Calu3 (cell line): Measurements from ENCODE around the gene CCDC150. TPM values are rescaled to one million over a fixed set of nuclear protein-coding genes. Genes with fewer than 3 reads are reported as not detected.

Source experiments
- BruUV-seq: library from RNA; stranded (reverse); fragments of 400-500 nt; replicated peaks from 2 replicates; lab custom pipeline; 2021; lab: Mats Ljungman, UMichigan
- CTCF ChIA-PET: fragments of 300-600 bp; sonication (Branson Sonifier 250); formaldehyde crosslinking; loops from one replicate; lab custom pipeline; 2022; ENCODE audit warnings: antibody characterized with exemption; lab: Charles Lee
- DNase-seq: peaks from one replicate; pipeline ENCODE4 v3.0.0; 2022
- H3K27ac Mint-ChIP-seq: one replicate; pipeline ENCODE4 v1.8.0; 2022; ENCODE audit warnings: mixed read lengths; ENCODE audit not compliant: unreplicated experiment
- H3K27me3 Mint-ChIP-seq: one replicate; pipeline ENCODE4 v1.8.0; 2022; ENCODE audit warnings: mixed read lengths; ENCODE audit not compliant: unreplicated experiment
- H3K36me3 Mint-ChIP-seq: one replicate; pipeline ENCODE4 v1.8.0; 2022; ENCODE audit warnings: mild to moderate bottlenecking, moderate library complexity, mixed read lengths; ENCODE audit not compliant: insufficient read depth, unreplicated experiment
- H3K4me1 Mint-ChIP-seq: one replicate; pipeline ENCODE4 v1.8.0; 2022; ENCODE audit warnings: mild to moderate bottlenecking, low read depth, mixed read lengths; ENCODE audit not compliant: unreplicated experiment
- H3K4me3 Mint-ChIP-seq: one replicate; pipeline ENCODE4 v1.8.0; 2022; ENCODE audit warnings: mild to moderate bottlenecking, low read depth, moderate library complexity, mixed read lengths; ENCODE audit not compliant: unreplicated experiment
- H3K9me3 Mint-ChIP-seq: one replicate; pipeline ENCODE4 v1.8.0; 2022; ENCODE audit warnings: low read depth, mixed read lengths; ENCODE audit not compliant: unreplicated experiment
- intact Hi-C: fragments of 100-400 bp; cut with micrococcal nuclease; formaldehyde crosslinking; loops from one replicate; pipeline ENCODE4 v1.10.0; 2022; ENCODE audit not compliant: unreplicated experiment
- total RNA-seq: library from RNA; stranded (reverse); gene quantifications from 2 replicates; pipeline ENCODE4 v1.2.3, GENCODE V29; 2022
- TF ChIP-seq, protein P1 (sequence below): fragments of 200-600 bp; IDR thresholded peaks from one replicate; pipeline ENCODE4 v1.8.0; 2022; ENCODE audit warnings: antibody characterized with exemption; ENCODE audit not compliant: unreplicated experiment

Gene CCDC150
- total RNA-seq, 1 experiment from 2014 or later, result 21.7 TPM

- no peaks in the 10 kb centered on the region for H3K27me3 Mint-ChIP-seq
- CTCF ChIA-PET, result no interaction called here
These were observed 4.4 kb upstream of the CCDC150 start for GRCh38 chr2:196635156-196635555.

DNA sequence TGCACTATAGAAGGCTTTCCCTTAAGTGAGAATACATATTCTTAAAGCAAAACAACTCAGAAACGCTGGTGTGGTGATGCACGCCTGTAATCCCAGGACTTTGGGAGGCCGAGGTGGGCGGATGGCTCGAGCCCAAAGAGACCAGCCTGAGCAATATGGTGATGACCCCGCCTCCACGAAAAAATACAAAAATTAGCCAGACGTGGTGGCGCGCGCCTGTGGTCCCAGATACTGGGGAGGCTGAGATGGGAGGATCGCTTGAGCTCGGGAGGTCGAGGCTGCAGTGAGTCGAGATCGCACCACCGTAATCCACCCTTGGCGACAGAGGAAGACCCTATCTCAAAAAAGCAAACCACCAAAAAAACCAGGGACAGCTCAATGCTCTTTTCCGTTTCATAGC is 750 bp upstream of the CCDC150 start:
- peak overlapping the region; percentile 93 for H3K27ac Mint-ChIP-seq
- DNase-seq, result no peak
- BruUV-seq, result no TSS peak
- peaks cover 23% of the 10 kb centered on the region for H3K4me1 Mint-ChIP-seq
- H3K27me3 Mint-ChIP-seq, result no peaks in the 10 kb centered on the region
- TF ChIP-seq, protein P1, sequence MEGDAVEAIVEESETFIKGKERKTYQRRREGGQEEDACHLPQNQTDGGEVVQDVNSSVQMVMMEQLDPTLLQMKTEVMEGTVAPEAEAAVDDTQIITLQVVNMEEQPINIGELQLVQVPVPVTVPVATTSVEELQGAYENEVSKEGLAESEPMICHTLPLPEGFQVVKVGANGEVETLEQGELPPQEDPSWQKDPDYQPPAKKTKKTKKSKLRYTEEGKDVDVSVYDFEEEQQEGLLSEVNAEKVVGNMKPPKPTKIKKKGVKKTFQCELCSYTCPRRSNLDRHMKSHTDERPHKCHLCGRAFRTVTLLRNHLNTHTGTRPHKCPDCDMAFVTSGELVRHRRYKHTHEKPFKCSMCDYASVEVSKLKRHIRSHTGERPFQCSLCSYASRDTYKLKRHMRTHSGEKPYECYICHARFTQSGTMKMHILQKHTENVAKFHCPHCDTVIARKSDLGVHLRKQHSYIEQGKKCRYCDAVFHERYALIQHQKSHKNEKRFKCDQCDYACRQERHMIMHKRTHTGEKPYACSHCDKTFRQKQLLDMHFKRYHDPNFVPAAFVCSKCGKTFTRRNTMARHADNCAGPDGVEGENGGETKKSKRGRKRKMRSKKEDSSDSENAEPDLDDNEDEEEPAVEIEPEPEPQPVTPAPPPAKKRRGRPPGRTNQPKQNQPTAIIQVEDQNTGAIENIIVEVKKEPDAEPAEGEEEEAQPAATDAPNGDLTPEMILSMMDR, result no peak
- intact Hi-C loops, result loop anchor here (1.0 kb wide), 1 partner anchor 346 kb away; no protein-coding TSS in a partner anchor
- CTCF ChIA-PET, result no interaction called here
- H3K4me3 Mint-ChIP-seq, result peak overlapping the region; percentile 98
- no peaks in the 10 kb centered on the region for H3K9me3 Mint-ChIP-seq
- peaks cover 23% of the 10 kb centered on the region for H3K36me3 Mint-ChIP-seq

More at GRCh38 chr2:196635156-196635555, 4.4 kb upstream of the CCDC150 start:
- TF ChIP-seq, protein P1, result no peak
- Mint-ChIP-seq H3K36me3 (peaks cover 17% of the 10 kb centered on the region), H3K9me3 (peaks cover 8% of the 10 kb centered on the region), H3K27ac (no peak overlapping the region), H3K4me1 (peaks cover 2% of the 10 kb centered on the region), H3K4me3 (no peak overlapping the region)
- no peak for DNase-seq
- BruUV-seq, result no TSS peak
- intact Hi-C loops, result no loop called here

DNA sequence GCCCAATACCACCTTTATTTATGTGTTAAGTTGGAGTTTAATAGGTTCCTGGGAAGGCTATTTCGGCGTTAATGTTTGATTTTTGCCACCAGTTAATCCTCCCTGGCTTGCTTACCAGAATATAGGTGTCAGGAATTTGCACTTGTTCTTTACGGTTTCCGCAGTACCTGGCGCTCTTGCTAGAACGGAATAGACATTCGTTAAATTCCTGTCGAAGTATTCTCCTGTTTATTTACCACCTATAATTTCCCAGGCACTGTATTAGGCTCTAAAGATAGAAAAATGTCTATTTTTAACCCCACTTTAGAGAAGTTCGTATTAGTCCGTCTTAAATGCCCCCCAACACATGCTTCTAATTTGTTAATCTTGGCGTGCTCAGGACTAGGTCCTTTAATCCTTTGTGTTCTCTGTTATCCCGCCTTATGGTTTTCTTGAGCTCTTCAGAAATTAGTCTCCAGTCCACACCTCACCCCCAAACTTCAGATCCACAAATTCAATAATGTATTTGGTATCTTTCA is 575 bp downstream of the CCDC150 start:
- H3K27me3 Mint-ChIP-seq, result no peaks in the 10 kb centered on the region
- TF ChIP-seq, protein P1, result no peak
- intact Hi-C loops, result no loop called here
- DNase-seq, result no peak
- CTCF ChIA-PET, result interaction anchor here (1.0 kb wide), 1 partner anchor 56 kb away, joined by 4 read pairs; no protein-coding TSS in a partner anchor
- H3K27ac Mint-ChIP-seq, result peak overlapping the region; percentile 93
- H3K4me3 Mint-ChIP-seq, result peak overlapping the region; percentile 98
- H3K4me1 Mint-ChIP-seq, result peaks cover 23% of the 10 kb centered on the region
- peaks cover 23% of the 10 kb centered on the region for H3K36me3 Mint-ChIP-seq
- H3K9me3 Mint-ChIP-seq, result peaks cover 5% of the 10 kb centered on the region
- BruUV-seq, result TSS peak; percentile 54

DNA sequence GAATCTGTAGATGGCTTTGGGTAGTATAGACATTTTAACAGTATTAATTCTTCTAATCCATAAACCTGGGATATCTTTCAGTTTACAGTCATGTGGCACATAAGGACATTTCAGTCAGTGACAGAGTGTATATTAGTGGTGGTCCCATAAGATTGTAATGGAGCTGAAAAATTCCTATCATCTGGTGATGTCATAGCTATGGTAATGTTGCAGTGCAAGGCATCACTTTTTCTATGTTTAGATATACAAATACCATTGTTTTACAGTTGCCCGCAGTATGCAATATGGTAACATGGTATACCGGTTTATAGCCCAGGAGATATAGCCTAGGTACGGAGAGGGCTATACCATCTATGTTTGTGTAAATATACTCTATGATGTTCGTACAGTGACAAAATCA is 9.7 kb downstream of the CCDC150 start:
- TF ChIP-seq, protein P1, result no peak
- Mint-ChIP-seq H3K27me3 (no peaks in the 10 kb centered on the region), H3K27ac (no peak overlapping the region), H3K4me1 (no peaks in the 10 kb centered on the region), H3K4me3 (no peak overlapping the region), H3K36me3 (peaks cover 8% of the 10 kb centered on the region), H3K9me3 (peaks cover 38% of the 10 kb centered on the region)
- DNase-seq, result no peak
- CTCF ChIA-PET, result no interaction called here
- no TSS peak for BruUV-seq
- intact Hi-C loops, result no loop called here
